ENCODE data around the gene ZDHHC18. TPM values are rescaled to one million over a fixed set of nuclear protein-coding genes. Genes with fewer than 3 reads are reported as not detected.
"Not testable (repeated sequence)": the region's sequence is repeated elsewhere in the genome, so short reads cannot be mapped to it uniquely, and the experiment has no call there.

Gene ZDHHC18
- polyA plus RNA-seq, 3 donors from 2014 or later, result 7.3 to 8.8 (median 7.8) TPM

DNA sequence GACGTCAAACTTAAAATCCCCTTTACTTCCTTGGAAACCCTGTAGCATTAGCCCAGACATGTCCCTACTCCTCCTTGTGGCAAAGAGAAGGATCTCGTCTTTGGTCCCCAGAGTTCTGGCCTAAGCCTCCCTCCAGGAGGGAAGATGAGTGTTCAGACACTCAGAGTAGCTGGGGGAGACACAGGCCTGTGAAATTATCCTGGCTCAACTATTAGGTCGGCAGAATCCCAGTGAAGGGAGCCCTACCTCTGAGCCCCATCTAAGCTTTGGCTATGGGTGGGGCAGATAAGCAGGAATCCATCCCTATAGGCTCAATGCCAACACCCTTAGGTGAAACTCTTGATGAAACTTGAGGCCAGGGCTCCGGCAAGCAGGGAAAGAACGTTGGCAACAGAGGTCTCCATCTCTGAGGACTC is 34.8 kb downstream of the ZDHHC18 start:
- Mint-ChIP-seq H3K9me3 (no peaks in the 10 kb centered on the region), H3K27ac (no peak overlapping the region)

DNA sequence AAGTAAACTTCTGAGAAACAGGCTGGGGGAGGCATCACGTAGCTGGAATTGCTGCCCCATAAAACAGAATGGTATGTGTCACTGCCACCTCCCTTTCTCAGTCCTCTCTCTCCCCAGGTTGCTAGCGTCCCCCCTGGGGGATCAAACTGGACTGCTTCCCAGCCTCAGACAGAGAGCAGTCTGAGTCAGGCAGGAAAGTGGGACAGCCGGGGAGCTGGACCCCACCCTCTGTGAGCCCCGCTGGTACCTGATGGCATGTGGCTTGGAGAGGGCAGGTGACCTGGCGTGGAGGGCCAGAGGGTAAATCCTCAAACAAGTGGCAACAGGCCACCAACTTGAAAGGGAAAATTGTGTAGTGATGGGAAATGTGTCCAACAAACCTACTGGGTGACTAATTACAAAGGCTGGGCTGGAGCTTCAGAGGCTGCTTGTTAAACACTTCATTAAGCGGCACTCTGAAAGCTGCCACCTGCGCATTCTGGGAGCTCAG is 35.4 kb downstream of the ZDHHC18 start:
- DNase-seq, result no peak
- Mint-ChIP-seq H3K4me3 (peak overlapping the region in 1 of 5 donors; percentile 15), H3K36me3 (peaks cover 0 to 7% (median 0%) of the 10 kb centered on the region in 3 donors), H3K4me1 (peaks cover 14 to 21% of the 10 kb centered on the region in 2 donors), H3K27ac (no peak overlapping the region), H3K27me3 (ENCODE audit: low read depth in 3 of 3) (peaks cover 2 to 6% (median 4%) of the 10 kb centered on the region in 3 donors), H3K9me3 (no peaks in the 10 kb centered on the region)

More for the DNA sequence above, 34.8 kb downstream of the ZDHHC18 start:
- Mint-ChIP-seq H3K4me1 (peaks cover 14 to 21% of the 10 kb centered on the region in 2 donors), H3K4me3 (no peak overlapping the region), H3K36me3 (peaks cover 0 to 7% (median 0%) of the 10 kb centered on the region in 3 donors), H3K27me3 (ENCODE audit: low read depth in 3 of 3) (peaks cover 2 to 6% (median 4%) of the 10 kb centered on the region in 3 donors)
- no peak for DNase-seq

DNA sequence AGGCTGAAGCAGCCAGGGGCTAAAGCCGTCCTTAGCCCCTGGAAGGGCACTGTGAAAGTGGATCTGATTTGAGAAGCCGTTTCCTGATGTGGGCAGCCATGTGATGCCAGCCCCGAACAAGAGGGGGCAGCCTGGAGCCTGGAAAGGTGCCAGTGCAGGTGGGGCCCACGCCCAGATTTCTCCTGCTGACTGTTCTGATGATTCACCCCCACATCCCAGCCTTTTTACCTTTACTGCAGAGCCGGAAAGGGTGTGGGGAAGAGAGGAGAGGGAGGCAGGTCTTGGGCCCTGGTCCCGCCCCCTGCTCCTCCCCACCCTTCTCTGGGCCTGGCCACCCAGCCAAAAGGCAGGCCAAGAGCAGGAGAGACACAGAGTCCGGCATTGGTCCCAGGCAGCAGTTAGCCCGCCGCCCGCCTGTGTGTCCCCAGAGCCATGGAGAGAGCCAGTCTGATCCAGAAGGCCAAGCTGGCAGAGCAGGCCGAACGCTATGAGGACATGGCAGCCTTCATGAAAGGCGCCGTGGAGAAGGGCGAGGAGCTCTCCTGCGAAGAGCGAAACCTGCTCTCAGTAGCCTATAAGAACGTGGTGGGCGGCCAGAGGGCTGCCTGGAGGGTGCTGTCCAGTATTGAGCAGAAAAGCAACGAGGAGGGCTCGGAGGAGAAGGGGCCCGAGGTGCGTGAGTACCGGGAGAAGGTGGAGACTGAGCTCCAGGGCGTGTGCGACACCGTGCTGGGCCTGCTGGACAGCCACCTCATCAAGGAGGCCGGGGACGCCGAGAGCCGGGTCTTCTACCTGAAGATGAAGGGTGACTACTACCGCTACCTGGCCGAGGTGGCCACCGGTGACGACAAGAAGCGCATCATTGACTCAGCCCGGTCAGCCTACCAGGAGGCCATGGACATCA is 36.5 kb downstream of the ZDHHC18 start, which contains the start of gene SFN:
Gene SFN, plus strand, starts transcription at position 369 of the 904 bp plus-strand sequence. Its CDS starts 64 bp downstream, at position 433.
- peak within 1 kb of the TSS; percentile 90 to 100 (median 95) for H3K4me3 Mint-ChIP-seq
- H3K27ac Mint-ChIP-seq, result peak within 1 kb of the TSS in 5 of 6 donors; percentile 40 to 92 (median 51)
- no peaks in the 10 kb centered on the region for H3K9me3 Mint-ChIP-seq
- peaks cover 0 to 3% (median 0%) of the 10 kb centered on the region in 3 donors for H3K36me3 Mint-ChIP-seq
- H3K4me1 Mint-ChIP-seq, result peaks cover 14 to 21% of the 10 kb centered on the region in 2 donors
- no peak for DNase-seq
- H3K27me3 Mint-ChIP-seq (ENCODE audit: low read depth in 3 of 3), result peaks cover 2 to 6% (median 4%) of the 10 kb centered on the region in 3 donors

DNA sequence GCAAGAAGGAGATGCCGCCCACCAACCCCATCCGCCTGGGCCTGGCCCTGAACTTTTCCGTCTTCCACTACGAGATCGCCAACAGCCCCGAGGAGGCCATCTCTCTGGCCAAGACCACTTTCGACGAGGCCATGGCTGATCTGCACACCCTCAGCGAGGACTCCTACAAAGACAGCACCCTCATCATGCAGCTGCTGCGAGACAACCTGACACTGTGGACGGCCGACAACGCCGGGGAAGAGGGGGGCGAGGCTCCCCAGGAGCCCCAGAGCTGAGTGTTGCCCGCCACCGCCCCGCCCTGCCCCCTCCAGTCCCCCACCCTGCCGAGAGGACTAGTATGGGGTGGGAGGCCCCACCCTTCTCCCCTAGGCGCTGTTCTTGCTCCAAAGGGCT is 37.2 kb downstream of the ZDHHC18 start:
- peak overlapping the region in 1 of 6 donors; percentile 45 for H3K27ac Mint-ChIP-seq
- H3K27me3 Mint-ChIP-seq (ENCODE audit: low read depth in 3 of 3), result peaks cover 2 to 6% (median 5%) of the 10 kb centered on the region in 3 donors
- no peaks in the 10 kb centered on the region for H3K36me3 Mint-ChIP-seq
- DNase-seq, result no peak
- H3K4me1 Mint-ChIP-seq, result peaks cover 14 to 21% of the 10 kb centered on the region in 2 donors
- H3K4me3 Mint-ChIP-seq, result peak overlapping the region; percentile 40 to 100 (median 95)
- no peaks in the 10 kb centered on the region for H3K9me3 Mint-ChIP-seq

DNA sequence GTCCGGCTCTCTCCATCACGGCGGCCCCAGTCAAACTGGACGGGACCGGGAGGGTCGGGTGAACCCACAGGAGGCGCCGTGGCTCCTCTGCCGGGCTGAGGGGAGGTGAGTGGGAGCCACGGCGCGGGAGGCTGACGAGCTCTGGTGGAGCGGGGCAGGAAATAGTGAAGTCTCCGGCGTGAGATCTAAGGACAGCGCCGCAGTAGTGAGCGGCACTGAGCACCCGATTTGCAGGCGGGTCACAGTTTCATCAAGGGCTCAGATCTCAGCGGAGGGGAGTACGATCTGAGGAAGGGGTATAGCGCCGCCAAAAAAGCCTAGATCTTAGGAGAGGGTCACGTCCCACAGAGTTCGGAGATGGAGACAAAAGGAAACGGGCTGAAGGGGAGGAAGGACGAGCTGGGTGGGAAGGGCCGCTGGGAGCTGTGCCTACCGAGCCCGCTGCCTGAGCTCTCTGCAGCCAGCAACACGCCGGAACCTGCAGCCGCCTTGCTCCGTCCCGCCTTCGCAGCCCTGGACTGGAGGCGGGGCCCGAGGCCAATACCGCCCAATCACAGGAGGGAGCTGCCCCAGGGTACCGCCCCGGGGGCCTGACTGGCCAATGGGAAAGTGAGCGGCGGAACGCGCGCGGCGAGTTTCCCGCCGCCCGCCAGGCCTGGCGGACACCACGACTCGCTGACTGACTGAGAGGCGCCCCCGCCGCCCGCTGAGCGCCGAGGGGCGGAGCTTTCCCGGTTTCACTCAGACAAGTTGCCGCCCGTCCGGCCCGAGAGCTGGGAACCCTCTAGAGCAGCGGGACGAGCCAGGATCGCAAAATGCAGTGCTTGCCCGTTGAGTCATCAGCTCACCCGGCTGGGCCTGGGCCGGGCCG is 38.4 kb downstream of the ZDHHC18 start:
- Mint-ChIP-seq H3K27me3 (ENCODE audit: low read depth in 3 of 3) (peaks cover 2 to 6% (median 5%) of the 10 kb centered on the region in 3 donors), H3K36me3 (no peaks in the 10 kb centered on the region), H3K27ac (peak overlapping the region; percentile 88 to 96 (median 90)), H3K9me3 (peaks cover 0 to 2% (median 0%) of the 10 kb centered on the region in 6 donors), H3K4me1 (peaks cover 14 to 21% of the 10 kb centered on the region in 2 donors), H3K4me3 (peak overlapping the region; percentile 90 to 100 (median 95))
- DNase-seq, result peak; percentile 96 to 97 (median 96)

DNA sequence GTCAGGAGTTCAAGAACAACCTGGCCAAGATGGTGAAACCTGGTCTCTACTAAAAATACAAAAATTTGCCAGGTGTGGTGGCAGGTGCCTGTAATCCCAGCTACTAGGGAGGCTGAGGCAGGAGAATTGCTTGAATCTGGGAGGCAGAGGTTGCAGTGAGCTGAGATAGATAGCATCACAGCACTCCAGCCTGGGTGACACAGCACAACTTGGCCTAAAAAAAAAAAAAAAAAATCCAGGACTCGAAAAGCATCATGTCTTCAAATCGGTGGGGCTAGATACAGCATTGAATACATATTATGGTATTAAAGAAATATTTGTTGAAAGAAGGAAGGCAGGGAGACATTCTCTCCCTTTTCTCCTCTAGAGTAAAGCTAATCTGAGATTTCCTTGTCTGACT is 46.6 kb downstream of the ZDHHC18 start:
- not testable (repeated sequence) for H3K9me3 Mint-ChIP-seq; H3K36me3 Mint-ChIP-seq; DNase-seq; H3K4me1 Mint-ChIP-seq; H3K4me3 Mint-ChIP-seq; H3K27me3 Mint-ChIP-seq (ENCODE audit: low read depth in 3 of 3)
- H3K27ac Mint-ChIP-seq, result peak overlapping the region in 1 of 6 donors; percentile 46

DNA sequence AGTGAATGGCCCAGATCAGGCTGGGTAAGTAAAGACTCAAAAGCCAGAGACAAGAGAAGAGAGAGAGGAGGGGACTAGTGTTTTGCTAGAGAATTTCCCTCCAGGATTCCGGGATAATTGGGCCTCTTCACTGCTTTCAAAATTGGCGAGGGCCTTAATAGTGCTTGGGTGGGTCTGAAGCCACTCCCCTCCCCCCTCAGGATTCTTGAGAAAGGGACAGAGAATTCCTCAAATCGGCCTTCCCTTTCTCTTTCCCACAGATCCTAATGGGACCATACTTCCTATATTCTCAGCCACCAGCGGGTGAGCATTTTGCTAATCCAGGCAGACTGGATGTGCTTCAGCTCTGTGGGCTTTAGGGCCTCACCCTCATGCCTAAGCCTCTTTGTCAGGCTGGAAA is 48.4 kb downstream of the ZDHHC18 start:
- H3K36me3 Mint-ChIP-seq, result peaks cover 0 to 8% (median 0%) of the 10 kb centered on the region in 3 donors
- H3K4me1 Mint-ChIP-seq, result no peaks in the 10 kb centered on the region
- H3K4me3 Mint-ChIP-seq, result no peak overlapping the region
- DNase-seq, result no peak
- H3K9me3 Mint-ChIP-seq, result no peaks in the 10 kb centered on the region
- H3K27ac Mint-ChIP-seq, result no peak overlapping the region
- H3K27me3 Mint-ChIP-seq (ENCODE audit: low read depth in 3 of 3), result no peaks in the 10 kb centered on the region

DNA sequence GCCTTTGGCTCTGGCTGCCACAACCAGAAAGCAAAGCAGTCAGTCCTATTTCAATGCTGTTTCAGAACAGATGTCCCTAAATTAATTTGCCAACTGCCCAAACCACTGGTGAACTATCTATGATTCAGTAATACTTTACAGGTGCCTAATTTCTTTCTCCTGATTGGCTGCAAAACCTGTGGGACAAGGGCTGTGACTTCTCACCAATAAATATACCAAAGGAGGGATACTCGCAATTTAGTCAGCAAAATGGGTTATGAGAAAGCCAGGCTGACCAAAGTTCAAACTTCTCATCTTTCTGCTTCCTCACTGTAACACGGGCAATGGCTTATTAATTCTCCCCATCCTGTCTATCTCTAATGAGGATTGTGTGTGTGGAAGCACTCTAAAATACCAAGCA is 50.8 kb downstream of the ZDHHC18 start:
- DNase-seq, result no peak
- Mint-ChIP-seq H3K9me3 (no peaks in the 10 kb centered on the region), H3K36me3 (peaks cover 1 to 18% (median 7%) of the 10 kb centered on the region in 3 donors), H3K4me1 (no peaks in the 10 kb centered on the region), H3K27ac (no peak overlapping the region), H3K27me3 (ENCODE audit: low read depth in 3 of 3) (peaks cover 0 to 1% (median 0%) of the 10 kb centered on the region in 3 donors), H3K4me3 (no peak overlapping the region)

DNA sequence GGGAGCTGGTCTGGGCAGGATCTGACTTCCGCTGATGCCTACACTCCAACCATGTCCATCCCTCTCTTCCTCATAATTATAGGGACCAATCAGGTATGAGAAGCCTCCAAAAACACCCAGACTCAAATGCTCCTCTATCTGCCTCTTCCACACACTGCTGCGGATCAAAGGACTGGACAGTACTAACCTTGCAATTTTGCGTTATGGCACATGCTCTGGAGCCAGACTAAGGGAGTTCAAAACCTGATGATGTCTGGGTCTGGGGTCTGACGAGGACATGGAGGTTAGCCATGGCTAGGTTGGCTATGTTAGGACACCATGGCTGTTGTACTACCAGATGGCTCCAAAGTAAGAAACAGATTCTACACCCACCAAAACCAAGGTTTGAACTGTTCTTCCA is 53.3 kb downstream of the ZDHHC18 start:
- no peak for DNase-seq
- Mint-ChIP-seq H3K4me1 (no peaks in the 10 kb centered on the region), H3K9me3 (no peaks in the 10 kb centered on the region), H3K4me3 (no peak overlapping the region), H3K27me3 (ENCODE audit: low read depth in 3 of 3) (peaks cover 0 to 1% (median 0%) of the 10 kb centered on the region in 3 donors), H3K36me3 (peaks cover 18 to 35% (median 23%) of the 10 kb centered on the region in 3 donors), H3K27ac (no peak overlapping the region)

DNA sequence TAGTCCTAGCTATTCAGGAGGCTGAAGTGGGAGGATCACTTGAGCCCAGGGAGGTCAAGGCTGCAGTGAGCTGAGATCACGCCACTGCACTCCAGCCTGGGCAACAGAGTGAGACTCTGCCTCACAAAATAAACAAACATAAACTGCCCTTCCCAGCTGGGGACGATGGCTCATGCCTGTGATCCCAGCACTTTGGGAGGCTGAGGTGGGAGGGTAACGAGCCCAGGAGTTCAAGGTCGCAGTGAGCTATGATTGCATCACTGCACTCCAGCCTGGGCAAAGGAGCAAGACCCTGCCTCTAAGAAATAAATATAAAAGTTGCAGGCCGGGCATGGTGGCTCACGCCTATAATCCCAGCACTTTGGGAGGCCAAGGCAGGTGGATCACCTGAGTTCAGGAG is 55.1 kb downstream of the ZDHHC18 start:
- not testable (repeated sequence) for H3K27ac Mint-ChIP-seq; DNase-seq; H3K4me3 Mint-ChIP-seq; H3K4me1 Mint-ChIP-seq; H3K27me3 Mint-ChIP-seq (ENCODE audit: low read depth in 3 of 3); H3K9me3 Mint-ChIP-seq
- peaks cover 21 to 46% (median 27%) of the 10 kb centered on the region in 3 donors for H3K36me3 Mint-ChIP-seq

DNA sequence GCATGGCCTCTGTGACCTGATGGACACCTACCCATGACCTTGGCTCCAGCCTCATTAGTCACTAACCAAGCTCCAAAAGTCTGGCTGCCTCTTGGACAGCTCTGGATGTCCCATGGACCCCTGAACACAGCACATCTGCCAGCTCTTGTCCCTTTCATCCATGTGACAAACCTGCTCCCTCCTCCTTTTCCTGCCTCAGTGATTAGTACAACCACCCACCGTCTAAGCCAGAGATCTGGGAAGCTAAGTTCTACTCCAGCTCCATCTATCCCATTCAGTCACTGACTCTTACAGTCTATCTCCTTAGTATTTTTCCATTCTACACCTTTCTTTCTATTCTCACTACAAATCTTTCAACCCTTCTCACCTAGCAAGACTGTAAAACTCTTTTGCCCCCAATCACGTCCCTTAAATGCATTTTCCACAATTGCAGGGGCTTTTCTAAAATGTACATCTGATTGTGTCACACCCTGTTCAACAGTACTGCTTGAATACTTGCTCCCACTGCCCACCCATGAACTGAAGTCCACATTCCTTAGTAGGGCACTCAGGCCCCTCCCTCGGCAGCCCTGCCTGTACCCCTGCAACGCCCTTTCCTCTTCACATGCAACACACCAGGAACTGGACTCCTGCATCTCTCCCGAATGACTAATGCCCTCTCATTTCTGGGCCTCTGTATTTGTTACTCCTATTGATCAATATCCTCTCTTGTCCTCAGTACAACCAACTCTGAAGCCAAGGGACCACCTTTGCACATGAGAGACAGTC is 56.4 kb downstream of the ZDHHC18 start:
- peaks cover 25 to 51% (median 31%) of the 10 kb centered on the region in 3 donors for H3K36me3 Mint-ChIP-seq
- no peaks in the 10 kb centered on the region for H3K9me3 Mint-ChIP-seq
- H3K27ac Mint-ChIP-seq, result peak overlapping the region in 3 of 6 donors; percentile 4 to 14 (median 7)
- no peak for DNase-seq
- peaks cover 0 to 7% of the 10 kb centered on the region in 2 donors for H3K4me1 Mint-ChIP-seq
- H3K4me3 Mint-ChIP-seq, result no peak overlapping the region
- H3K27me3 Mint-ChIP-seq (ENCODE audit: low read depth in 3 of 3), result peaks cover 0 to 1% (median 1%) of the 10 kb centered on the region in 3 donors

DNA sequence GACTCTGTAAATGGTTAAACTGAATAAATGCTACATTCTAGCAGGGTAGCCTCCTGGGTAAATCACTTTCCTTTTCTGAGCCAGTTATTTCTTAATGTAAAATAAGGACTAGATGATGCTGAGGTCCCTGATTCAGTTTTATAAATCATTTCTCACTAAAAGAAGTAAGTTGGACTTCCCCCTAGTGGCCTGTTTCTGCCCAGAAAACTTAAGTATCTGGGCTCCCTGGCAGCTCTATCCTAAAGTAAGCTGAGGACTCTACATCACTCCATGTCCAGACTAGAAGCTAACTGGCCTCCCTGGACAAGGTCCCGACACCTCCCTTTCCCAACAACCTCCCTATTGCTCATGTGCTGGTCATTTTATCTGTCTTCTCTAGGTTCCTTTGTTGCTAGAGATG is 60.6 kb downstream of the ZDHHC18 start:
- H3K27ac Mint-ChIP-seq, result peak overlapping the region in 4 of 6 donors; percentile 54 to 80 (median 66)
- peaks cover 26 to 35% of the 10 kb centered on the region in 2 donors for H3K4me1 Mint-ChIP-seq
- no peaks in the 10 kb centered on the region for H3K9me3 Mint-ChIP-seq
- H3K4me3 Mint-ChIP-seq, result peak overlapping the region in 3 of 5 donors; percentile 50 to 62 (median 58)
- H3K36me3 Mint-ChIP-seq, result peaks cover 25 to 42% (median 30%) of the 10 kb centered on the region in 3 donors
- no peak for DNase-seq
- peaks cover 5 to 9% (median 9%) of the 10 kb centered on the region in 3 donors for H3K27me3 Mint-ChIP-seq (ENCODE audit: low read depth in 3 of 3)

Measured in immature natural killer cell (primary cell).